Measurements from ENCODE around the gene TBX10. TPM values are rescaled to one million over a fixed set of nuclear protein-coding genes. Genes with fewer than 3 reads are reported as not detected.

Gene TBX10
- polyA plus RNA-seq, 1 donor from 2014 or later, result not detected

- no peaks in the 10 kb centered on the region for H3K36me3 ChIP-seq (ENCODE audit: insufficient read depth, low read length)
- no peaks in the 10 kb centered on the region for H3K27me3 ChIP-seq (ENCODE audit: insufficient read depth, low read depth, low read length)
- no peak overlapping the region for H3K4me2 ChIP-seq (ENCODE audit: low read length)
- H3K9ac ChIP-seq (ENCODE audit: low read length), result no peak overlapping the region
- H3K79me2 ChIP-seq (replicated peaks; ENCODE audit: insufficient read depth, low read length), result peaks cover 6% of the 10 kb centered on the region
- no peak overlapping the region for H3K27ac ChIP-seq (ENCODE audit: low read length)
- no peaks in the 10 kb centered on the region for H3F3A ChIP-seq (ENCODE audit: insufficient read depth, low read length, poor library complexity, severe bottlenecking)
- no peaks in the 10 kb centered on the region for H3K9me3 ChIP-seq (ENCODE audit: low read length)
- no peaks in the 10 kb centered on the region for H4K20me1 ChIP-seq (ENCODE audit: insufficient read depth)
- no peak for TF ChIP-seq TAF1 (IDR thresholded peaks at IDR 0.05; ENCODE audit: low read depth)
- TF ChIP-seq RAD21 (conservative IDR thresholded peaks at IDR 0.05), result no peak
- TF ChIP-seq MXI1 (conservative IDR thresholded peaks at IDR 0.05; ENCODE audit: poor library complexity, severe bottlenecking), result no peak
- no peak for TF ChIP-seq EP300 (conservative IDR thresholded peaks at IDR 0.05; ENCODE audit: poor library complexity, severe bottlenecking)
- no peaks in the 10 kb centered on the region for H3K9me2 ChIP-seq (ENCODE audit: insufficient read depth, low read length)
- no peak overlapping the region for H3K4me3 ChIP-seq (ENCODE audit: low read length)
- H2AFZ ChIP-seq (ENCODE audit: low read depth, low read length), result no peak overlapping the region
Measured at GRCh38 chr11:67611704-67612587, 27.6 kb downstream of the TBX10 start.

- Histone ChIP-seq H3K27me3 (ENCODE audit: insufficient read depth, low read depth, low read length) (no peaks in the 10 kb centered on the region), H3K79me2 (replicated peaks; ENCODE audit: insufficient read depth, low read length) (peaks cover 6% of the 10 kb centered on the region), H3K4me2 (ENCODE audit: low read length) (no peak overlapping the region), H3K9me2 (ENCODE audit: insufficient read depth, low read length) (no peaks in the 10 kb centered on the region), H3F3A (ENCODE audit: insufficient read depth, low read length, poor library complexity, severe bottlenecking) (no peaks in the 10 kb centered on the region), H2AFZ (ENCODE audit: low read depth, low read length) (no peak overlapping the region), H3K4me3 (ENCODE audit: low read length) (no peak overlapping the region), H3K9me3 (ENCODE audit: low read length) (no peaks in the 10 kb centered on the region), H3K27ac (ENCODE audit: low read length) (no peak overlapping the region), H4K20me1 (ENCODE audit: insufficient read depth) (no peaks in the 10 kb centered on the region), H3K36me3 (ENCODE audit: insufficient read depth, low read length) (no peaks in the 10 kb centered on the region), H3K9ac (ENCODE audit: low read length) (no peak overlapping the region)
- no peak for TF ChIP-seq CTCF (IDR thresholded peaks at IDR 0.05; ENCODE audit: poor library complexity, severe bottlenecking)
- TF ChIP-seq EZH2 (IDR thresholded peaks at IDR 0.05; ENCODE audit: borderline replicate concordance, insufficient read depth, low read length, poor library complexity, severe bottlenecking), result no peak
- no peak for TF ChIP-seq SMC3 (conservative IDR thresholded peaks at IDR 0.05; ENCODE audit: poor library complexity)
- no peak for TF ChIP-seq POLR2AphosphoS5 (IDR thresholded peaks at IDR 0.05)
- TF ChIP-seq RAD21 (conservative IDR thresholded peaks at IDR 0.05), result no peak
- TF ChIP-seq TAF1 (IDR thresholded peaks at IDR 0.05; ENCODE audit: low read depth), result no peak
- TF ChIP-seq REST (IDR thresholded peaks at IDR 0.05; ENCODE audit: borderline replicate concordance), result no peak
- TF ChIP-seq MXI1 (conservative IDR thresholded peaks at IDR 0.05; ENCODE audit: poor library complexity, severe bottlenecking), result no peak
Measured at GRCh38 chr11:67611165-67611564, 28.4 kb downstream of the TBX10 start.

Measured in neural cell (in vitro differentiated cells).